Measurements from ENCODE around the gene SMARCA4. TPM values are rescaled to one million over a fixed set of nuclear protein-coding genes. Genes with fewer than 3 reads are reported as not detected.

SMARCA4 gene
- total RNA-seq, 1 experiment from 2014 or later: 96.3 TPM

- no peak for DNase-seq (ENCODE audit: low read depth)
Measured at GRCh38 chr19:11033251-11033650, 72.4 kb downstream of the SMARCA4 start.

- no peak for DNase-seq (ENCODE audit: low read depth)
Measured at GRCh38 chr19:11033763-11034162, 72.9 kb downstream of the SMARCA4 start.

GRCh38 chr19:11034449-11035213 lies 73.8 kb downstream of the SMARCA4 start:
- DNase-seq (ENCODE audit: low read depth): no peak

GRCh38 chr19:11035441-11036377 lies 74.9 kb downstream of the SMARCA4 start:
- peak; percentile 80 for DNase-seq (ENCODE audit: low read depth)

GRCh38 chr19:11038511-11038910 lies 77.7 kb downstream of the SMARCA4 start:
- DNase-seq (ENCODE audit: low read depth): no peak

- DNase-seq (ENCODE audit: low read depth): no peak
Measured at GRCh38 chr19:11041194-11041593, 80.4 kb downstream of the SMARCA4 start.

GRCh38 chr19:11041966-11042627 lies 81.3 kb downstream of the SMARCA4 start:
- DNase-seq (ENCODE audit: low read depth): no peak

- DNase-seq (ENCODE audit: low read depth): no peak
Measured at GRCh38 chr19:11044431-11044830, 83.6 kb downstream of the SMARCA4 start.

GRCh38 chr19:11045536-11045935 lies 84.7 kb downstream of the SMARCA4 start:
- DNase-seq (ENCODE audit: low read depth): no peak

GRCh38 chr19:11046605-11047354 lies 86.0 kb downstream of the SMARCA4 start:
- no peak for DNase-seq (ENCODE audit: low read depth)

- no peak for DNase-seq (ENCODE audit: low read depth)
Measured at GRCh38 chr19:11047866-11048265, 87.0 kb downstream of the SMARCA4 start.

- no peak for DNase-seq (ENCODE audit: low read depth)
Measured at GRCh38 chr19:11050323-11051114, 89.7 kb downstream of the SMARCA4 start.

GRCh38 chr19:11053817-11054195 lies 93.0 kb downstream of the SMARCA4 start:
- no peak for DNase-seq (ENCODE audit: low read depth)

GRCh38 chr19:11054200-11054599 lies 93.4 kb downstream of the SMARCA4 start:
- no peak for DNase-seq (ENCODE audit: low read depth)

- DNase-seq (ENCODE audit: low read depth): no peak
Measured at GRCh38 chr19:11054628-11055027, 93.8 kb downstream of the SMARCA4 start.

- DNase-seq (ENCODE audit: low read depth): no peak
Measured at GRCh38 chr19:11058246-11059030, 97.6 kb downstream of the SMARCA4 start.

GRCh38 chr19:11059511-11060358 lies 98.9 kb downstream of the SMARCA4 start:
- no peak for DNase-seq (ENCODE audit: low read depth)

- no peak for DNase-seq (ENCODE audit: low read depth)
Measured at GRCh38 chr19:11061952-11062351, 101.1 kb downstream of the SMARCA4 start.

- no peak for DNase-seq (ENCODE audit: low read depth)
Measured at GRCh38 chr19:11063434-11063833, 102.6 kb downstream of the SMARCA4 start.

All from HT1080 (cell line).